ENCODE measurements around the gene NOTUM.

DNA sequence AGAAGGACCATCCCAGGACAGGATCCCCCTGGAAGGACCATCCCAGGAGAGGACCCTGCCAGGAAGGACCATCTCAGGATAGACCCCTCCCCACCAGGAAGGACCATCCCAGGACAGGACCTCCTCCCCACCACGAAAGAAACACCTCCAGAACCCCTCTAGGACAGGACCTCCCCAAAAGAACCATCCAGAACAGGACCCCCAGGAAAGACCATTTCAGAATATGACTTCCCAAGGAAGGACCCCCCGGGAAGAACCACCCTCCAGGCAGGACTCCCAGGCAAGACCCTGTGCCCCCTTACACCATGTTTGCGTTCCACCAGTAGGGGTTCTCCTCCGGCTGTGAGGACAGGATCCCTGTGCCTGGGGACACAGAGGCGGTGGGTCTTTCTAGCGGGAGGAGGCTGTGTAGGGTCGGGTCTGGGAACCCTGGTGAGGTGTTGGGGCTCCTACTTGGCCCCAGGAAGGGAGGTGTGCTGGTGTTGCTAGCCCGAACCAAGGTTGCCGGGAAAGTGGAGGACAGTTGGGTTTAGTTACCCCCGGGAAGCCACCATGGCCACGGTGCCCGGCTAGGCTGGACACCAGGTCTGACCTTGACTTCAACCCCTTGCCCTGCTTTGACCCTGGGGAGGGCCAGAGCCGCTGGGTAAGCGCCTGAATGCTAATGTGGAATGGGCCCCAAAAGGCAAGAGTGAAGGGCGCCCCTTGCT, 2.2 kb downstream of the NOTUM start:
- TF ChIP-seq CTCF (IDR thresholded peaks at IDR 0.05) (no peak), POLR2A (IDR thresholded peaks at IDR 0.05) (no peak), EP300 (IDR thresholded peaks at IDR 0.05) (no peak)
